Heart left ventricle (tissue), 16 donors: Measurements from ENCODE around the gene RAD51B. TPM values are rescaled to one million over a fixed set of nuclear protein-coding genes. Genes with fewer than 3 reads are reported as not detected.
"Not testable (repeated sequence)": the region's sequence is repeated elsewhere in the genome, so short reads cannot be mapped to it uniquely, and the experiment has no call there.

Source experiments
- ATAC-seq, 4 donors: fragments of 200-7000 bp; cut with Tn5 transposase; one replicate each; pipeline ENCODE4 v1.9.1; 2020 to 2022; ENCODE audit warnings: moderate library complexity in 4 of 4, mild to moderate bottlenecking in 3 of 4, moderate number of reproducible peaks in 1 of 4
- DNase-seq, 5 donors: peaks; one replicate each; pipeline ENCODE4 v3.0.0-alpha.2; 2020
- H3K27ac ChIP-seq, 12 donors: fragments of 200-600 bp; sonication (generic) in 4 of 12; one replicate each; pipeline versions ENCODE4 v1.5.0 to v1.8.0; 2016 to 2022; ENCODE audit warnings: mild to moderate bottlenecking in 2 of 12
- H3K27me3 ChIP-seq, 9 donors: fragments of 200-600 bp; sonication (generic) in 2 of 9; one replicate each; pipeline versions ENCODE4 v1.5.1 to v1.8.0; 2016 to 2022; ENCODE audit warnings: mild to moderate bottlenecking in 3 of 9
- H3K36me3 ChIP-seq, 9 donors: fragments of 200-600 bp; sonication (generic) in 2 of 9; one replicate each; pipeline versions ENCODE4 v1.5.0 to v1.8.0; 2018 to 2022; ENCODE audit warnings: mild to moderate bottlenecking in 2 of 9
- H3K4me1 ChIP-seq, 12 donors: fragments of 200-600 bp; sonication (generic) in 4 of 12; one replicate each; pipeline versions ENCODE4 v1.5.0 to v1.8.0; 2016 to 2022; ENCODE audit warnings: mild to moderate bottlenecking in 3 of 12
- H3K4me3 ChIP-seq, 12 donors: fragments of 200-600 bp; sonication (generic) in 4 of 12; one replicate each; pipeline versions ENCODE4 v1.5.0 to v1.8.0; 2017 to 2022; ENCODE audit warnings: mild to moderate bottlenecking in 9 of 12, moderate library complexity in 4 of 12
- H3K9me3 ChIP-seq, 12 donors: fragments of 200-600 bp; sonication (generic) in 4 of 12; one replicate each; pipeline versions ENCODE4 v1.5.0 to v1.8.0; 2016 to 2022; ENCODE audit warnings: mild to moderate bottlenecking in 1 of 12
- CTCF ChIP-seq, 12 donors: fragments of 200-600 bp; sonication (generic) in 4 of 12; IDR thresholded peaks; one replicate each; pipeline versions ENCODE4 v1.5.0 to v1.8.0; 2018 to 2022; ENCODE audit warnings: antibody characterized with exemption in 12 of 12, mild to moderate bottlenecking in 5 of 12
- POLR2A ChIP-seq, 2 donors: fragments of 450-650 bp; IDR thresholded peaks; one replicate each; pipeline ENCODE4 v1.6.1; 2017; ENCODE audit warnings: antibody characterized with exemption in 2 of 2, mild to moderate bottlenecking in 2 of 2, moderate library complexity in 2 of 2
- WGBS, 4 donors: extraction: QIAGEN DNeasy Blood & Tissue Kit in 2 of 4; methylation state at CpG; one replicate each; pipeline versions ENCODE4 v1.1.5 to v1.1.7; 2013 to 2018; 5-methylcytosine and 5-hydroxymethylcytosine counted together
- intact Hi-C, 10 donors: fragments of 100-400 bp; cut with DNase I; formaldehyde crosslinking; loops; one replicate each; pipeline versions ENCODE4 v1.11.1 to v1.14.2; 2022
- polyA plus RNA-seq, 2 donors: library from polyadenylated mRNA; stranded (reverse); fragments of 200-250 nt; gene quantifications; one replicate each; pipeline ENCODE4 v1.2.3, GENCODE V29; 2013
- total RNA-seq, 9 donors: library from RNA; depleted of rRNA in 2 of 9; stranded (reverse); fragments of >200 nt in 2 of 9; fragmentation: NEBNext Ultra II Directional in 3 of 9; extraction: Animal tissue kit (Norgen Biotek cat#: 25700) in 3 of 9; gene quantifications; one replicate each; pipeline versions ENCODE4 v1.1.0 to v1.2.4, GENCODE V29; 2016 to 2023
- donor health status: ischemic (EF 13 %, LVEDD 7.1; RV severe dilation, severe dysfunction).
- donor health status: healthy with polysubstance abuse.
- donor health status: DM: no; HTN: yes; CAD: no.
- donor health status: DM: no; HTN: no; CAD: no.
- donor health status: ischemic (EF 25% LVEDD 6.9; RV normal size, moderate dysfunction).
- donor health status: ischemic (EF 25% LVEDD 5.7; RV mildly dilated, moderate dysfunction).
- donor health status: healthy.
- donor health status: DM: yes; HTN: yes; CAD: no.
- donor health status: ischemic (EF 35%, LVEDD 5.7; RV mildly dilated, moderate dysfunction).
- donor health status: nonischemic (EF 11% LVEDD 7.7; RV severe dilation, severe dysfunction).
- donor health status: DM: yes; HTN: yes; CAD: no.
- donor health status: PGD.
- donor health status: ischemic (EF 29% LVEDD 5.4; RV normal size, mild dysfunction).
- donor health status: nonischemic (EF 23%, LVEDD 6.1; RV moderate dilation, normal function).

The RAD51B gene
- total and polyA plus RNA-seq, 11 donors: 1.3 to 11.3 (median 3.2) TPM

DNA sequence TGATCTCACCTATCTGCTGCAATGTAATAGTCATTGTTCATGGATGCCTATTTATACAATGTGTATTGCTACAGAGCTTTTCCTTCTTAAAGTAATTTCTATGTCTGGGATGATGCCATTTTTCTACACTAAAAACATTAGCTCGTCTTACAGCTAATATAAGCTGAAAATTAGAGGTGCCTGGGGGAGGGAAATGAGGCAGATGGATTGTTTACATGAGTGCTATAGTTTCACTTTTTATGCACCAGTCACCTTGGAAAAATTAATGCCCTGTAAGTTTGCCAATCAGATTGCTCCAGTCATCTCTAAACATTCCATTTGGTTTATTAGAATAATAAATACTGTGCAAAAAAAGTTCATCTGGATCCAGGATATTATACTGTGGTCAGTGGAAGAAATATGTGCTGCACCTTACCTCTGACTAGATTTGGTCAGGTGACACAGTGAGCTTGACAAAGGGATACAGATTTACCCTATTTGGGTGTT is 436.2 kb downstream of the RAD51B start:
- DNase-seq (no peak), ATAC-seq (no peak)
- Histone ChIP-seq H3K27me3 (no peaks in the 10 kb centered on the region), H3K9me3 (no peaks in the 10 kb centered on the region), H3K27ac (peak overlapping the region in 1 of 12 donors; percentile 86), H3K4me3 (no peak overlapping the region), H3K36me3 (no peaks in the 10 kb centered on the region), H3K4me1 (peaks cover 0 to 14% (median 11%) of the 10 kb centered on the region in 12 donors)
- intact Hi-C loops: loop anchor here in 7 of 10 donors (10.0 kb wide), 10 partner anchors 49 to 529 kb away; no protein-coding TSS in a partner anchor
- WGBS, 4 donors: 85 to 94% (median 90%) methylated on average over 1 of the region's 1 CpG
- TF ChIP-seq CTCF (IDR thresholded peaks at IDR 0.05): no peak
- no peak for TF ChIP-seq POLR2A (IDR thresholded peaks at IDR 0.05)

DNA sequence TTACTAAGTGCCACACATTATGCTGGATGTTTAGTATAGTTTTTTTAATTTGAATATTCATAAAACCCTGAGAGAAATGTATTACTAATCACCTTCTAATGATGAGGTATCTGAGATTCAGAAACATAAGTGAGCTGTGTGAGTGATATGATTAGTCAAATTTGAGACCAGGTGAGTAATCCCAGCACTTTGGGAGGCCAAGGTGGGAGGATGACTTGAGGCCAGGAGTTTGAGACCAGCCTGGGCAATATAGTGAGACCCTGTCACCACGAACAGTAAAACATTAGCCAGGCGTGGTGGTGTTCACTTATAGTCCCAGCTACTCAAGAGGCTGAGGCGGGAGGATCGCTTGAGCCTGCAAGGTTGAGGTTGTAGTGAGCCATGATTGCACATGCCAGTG is 438.4 kb downstream of the RAD51B start:
- WGBS, 4 donors: 95 to 99% (median 97%) methylated on average over 4 of the region's 4 CpGs
- Histone ChIP-seq H3K36me3 (no peaks in the 10 kb centered on the region), H3K4me1 (peaks cover 0 to 14% (median 0%) of the 10 kb centered on the region in 12 donors), H3K27me3 (no peaks in the 10 kb centered on the region), H3K4me3 (no peak overlapping the region), H3K27ac (no peak overlapping the region), H3K9me3 (no peaks in the 10 kb centered on the region)
- no peak for ATAC-seq
- no peak for DNase-seq
- intact Hi-C loops: loop anchor here in 7 of 10 donors (10.0 kb wide), 10 partner anchors 47 to 527 kb away; no protein-coding TSS in a partner anchor
- TF ChIP-seq POLR2A (IDR thresholded peaks at IDR 0.05): no peak
- TF ChIP-seq CTCF (IDR thresholded peaks at IDR 0.05): no peak

GRCh38 chr14:68258995-68259394 is 439.4 kb downstream of the RAD51B start:
- not testable (repeated sequence) for H3K27me3 ChIP-seq, H3K9me3 ChIP-seq, DNase-seq, H3K36me3 ChIP-seq, ATAC-seq, H3K4me3 ChIP-seq
- intact Hi-C loops: loop anchor here in 7 of 10 donors (10.0 kb wide), 10 partner anchors 46 to 526 kb away; no protein-coding TSS in a partner anchor
- whole genome bisulfite sequencing, 4 donors: 69 to 79% (median 74%) methylated on average over 2 of the region's 2 CpGs
- Histone ChIP-seq H3K27ac (peak overlapping the region in 1 of 12 donors; percentile 45), H3K4me1 (peaks cover 0 to 23% (median under 1%) of the 10 kb centered on the region in 12 donors)

DNA sequence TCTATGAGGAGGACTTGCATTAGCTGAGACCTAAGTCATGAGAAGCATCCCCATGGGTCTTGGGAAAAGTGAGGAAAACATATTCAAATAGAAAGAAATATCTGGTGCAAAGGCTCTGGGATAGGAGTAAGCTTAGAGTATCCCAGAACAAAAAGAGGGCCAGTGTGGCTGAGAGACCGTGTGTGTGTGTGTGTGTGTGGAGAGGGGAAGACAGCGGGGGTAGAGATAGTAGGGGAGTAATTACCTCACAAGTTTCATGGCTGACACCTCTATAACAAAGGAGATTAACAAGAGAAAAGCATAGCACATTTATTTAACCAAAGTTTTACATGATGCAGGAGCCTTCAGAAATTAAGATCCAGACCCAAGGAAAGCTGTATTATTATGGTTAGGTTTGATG is 440.5 kb downstream of the RAD51B start:
- intact Hi-C loops: no loop called here
- peak overlapping the region in 1 of 12 donors; percentile 45 for H3K27ac ChIP-seq
- WGBS, 4 donors: 87 to 98% (median 90%) methylated on average over 2 of the region's 2 CpGs

More for the DNA sequence above, 440.5 kb downstream of the RAD51B start:
- DNase-seq (no peak), ATAC-seq (no peak)
- Histone ChIP-seq H3K4me1 (peaks cover 0 to 27% (median 1%) of the 10 kb centered on the region in 12 donors), H3K4me3 (no peak overlapping the region), H3K9me3 (no peaks in the 10 kb centered on the region), H3K36me3 (no peaks in the 10 kb centered on the region), H3K27me3 (no peaks in the 10 kb centered on the region)
- no peak for TF ChIP-seq CTCF (IDR thresholded peaks at IDR 0.05)
- TF ChIP-seq POLR2A (IDR thresholded peaks at IDR 0.05): no peak
